Forelimb muscle (tissue), 1 donor: Measurements from ENCODE around the gene QKI. TPM values are rescaled to one million over a fixed set of nuclear protein-coding genes. Genes with fewer than 3 reads are reported as not detected.

Source experiments
- DNase-seq: peaks from one replicate; pipeline ENCODE4 v3.0.0-alpha.2; 2013; ENCODE audit warnings: low read depth
- polyA plus RNA-seq: library from polyadenylated mRNA; unstranded; fragments of 120-200 nt; gene quantifications from one replicate; pipeline ENCODE4 v1.2.1, GENCODE V29; 2013; ENCODE audit not compliant: insufficient read length

QKI gene
- polyA plus RNA-seq, 1 donor: 230 TPM

- no peak for DNase-seq
These were observed 22.5 kb upstream of the QKI start for GRCh38 chr6:163391985-163392384.

- DNase-seq: no peak
These were observed 22.0 kb upstream of the QKI start for GRCh38 chr6:163392533-163392932.

GRCh38 chr6:163393923-163394322 lies 20.6 kb upstream of the QKI start:
- no peak for DNase-seq

GRCh38 chr6:163394659-163395058 lies 19.9 kb upstream of the QKI start:
- DNase-seq: no peak

GRCh38 chr6:163395122-163395830 lies 19.2 kb upstream of the QKI start:
- DNase-seq: no peak

GRCh38 chr6:163395831-163396185 lies 18.7 kb upstream of the QKI start:
- DNase-seq: no peak

- DNase-seq: no peak
These were observed 17.2 kb upstream of the QKI start for GRCh38 chr6:163397326-163397725.

- DNase-seq: no peak
These were observed 16.4 kb upstream of the QKI start for GRCh38 chr6:163398115-163398514.

GRCh38 chr6:163398815-163399214 lies 15.7 kb upstream of the QKI start:
- no peak for DNase-seq

GRCh38 chr6:163400509-163400908 lies 14.0 kb upstream of the QKI start:
- DNase-seq: no peak

GRCh38 chr6:163401039-163401885 lies 13.3 kb upstream of the QKI start:
- DNase-seq: no peak

- DNase-seq: no peak
These were observed 11.9 kb upstream of the QKI start for GRCh38 chr6:163402616-163403015.

GRCh38 chr6:163404825-163405265 lies 9.7 kb upstream of the QKI start:
- DNase-seq: no peak

- no peak for DNase-seq
These were observed 8.9 kb upstream of the QKI start for GRCh38 chr6:163405412-163406309.

GRCh38 chr6:163406366-163406765 lies 8.2 kb upstream of the QKI start:
- DNase-seq: no peak

GRCh38 chr6:163406830-163407229 lies 7.7 kb upstream of the QKI start:
- no peak for DNase-seq

GRCh38 chr6:163408352-163408991 lies 6.0 kb upstream of the QKI start:
- DNase-seq: no peak

- no peak for DNase-seq
These were observed 4.8 kb upstream of the QKI start for GRCh38 chr6:163409712-163410111.

- DNase-seq: no peak
These were observed 2.2 kb upstream of the QKI start for GRCh38 chr6:163412341-163412740.

- no peak for DNase-seq
These were observed 1.6 kb upstream of the QKI start for GRCh38 chr6:163412801-163413344.

- no peak for DNase-seq
These were observed 987 bp upstream of the QKI start for GRCh38 chr6:163413345-163414116.
